Measurements from ENCODE around the gene FRK.
"Not testable (repeated sequence)": the region's sequence is repeated elsewhere in the genome, so short reads cannot be mapped to it uniquely, and the experiment has no call there.

The FRK gene

DNA sequence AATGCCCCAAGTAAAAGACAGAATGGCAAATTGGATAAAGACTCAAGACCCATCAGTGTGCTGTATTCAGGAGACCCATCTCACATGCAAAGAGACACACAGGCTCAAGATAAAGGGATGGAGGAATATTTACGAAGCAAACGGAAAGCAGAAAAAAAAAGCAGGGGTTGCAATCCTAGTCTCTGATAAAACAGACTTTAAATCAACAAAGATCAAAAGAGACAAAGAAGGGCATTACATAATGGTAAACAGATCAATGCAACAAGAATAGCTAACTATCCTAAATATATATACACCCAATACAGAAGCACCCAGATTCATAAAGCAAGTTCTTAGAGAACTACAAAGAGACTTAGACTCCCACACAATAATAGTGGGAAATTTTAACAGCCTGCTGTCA is 123.2 kb downstream of the FRK start:
- DNase-seq, result not testable (repeated sequence)

- no peak for DNase-seq
These were observed 125.3 kb downstream of the FRK start for GRCh38 chr6:115935361-115935760.

GRCh38 chr6:115934829-115935228 is 125.9 kb downstream of the FRK start:
- DNase-seq, result no peak

DNA sequence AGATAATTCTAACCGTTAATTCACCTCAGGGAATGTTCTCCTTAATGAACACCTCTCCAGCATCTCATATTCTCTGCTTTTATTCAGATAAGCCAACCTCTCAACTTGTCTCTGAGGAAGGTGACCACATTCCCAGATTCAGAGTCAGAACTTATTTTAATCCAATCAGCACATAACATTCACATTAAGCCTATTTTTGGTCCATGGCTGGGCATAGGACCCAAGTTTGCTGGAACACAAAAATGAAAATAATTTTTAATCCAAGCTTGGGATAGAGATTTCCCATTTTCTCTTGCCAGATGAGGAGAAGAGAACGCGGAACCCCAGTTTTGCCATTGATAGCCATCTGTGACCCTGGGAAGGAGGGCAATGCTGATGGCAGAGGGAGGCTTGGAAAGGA is 126.5 kb downstream of the FRK start:
- no peak for DNase-seq

GRCh38 chr6:115932481-115932880 is 128.2 kb downstream of the FRK start:
- DNase-seq, result no peak

DNA sequence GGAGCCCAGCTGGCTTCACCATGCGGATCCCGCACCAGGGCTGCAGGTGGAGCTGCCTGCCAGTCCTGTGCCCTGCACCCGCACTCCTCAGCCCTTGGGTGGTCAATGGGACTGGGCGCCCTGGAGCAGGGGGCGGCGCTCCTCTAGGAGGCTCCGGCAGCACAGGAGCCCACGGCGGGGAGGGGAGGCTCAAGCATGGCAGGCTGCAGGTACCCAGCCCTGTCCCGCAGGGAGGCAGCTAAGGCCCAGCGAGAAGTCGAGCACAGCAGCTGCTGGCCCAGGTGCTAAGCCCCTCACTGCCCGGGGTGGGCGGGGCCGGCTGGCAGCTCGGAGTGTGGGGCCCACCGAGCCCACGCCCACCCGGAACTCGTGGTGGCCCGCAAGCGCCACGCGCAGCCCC is 132.7 kb downstream of the FRK start:
- DNase-seq, result not testable (repeated sequence)

GRCh38 chr6:115922971-115923370 is 137.7 kb downstream of the FRK start:
- DNase-seq, result no peak

GRCh38 chr6:115914098-115914497 is 146.6 kb downstream of the FRK start:
- DNase-seq, result no peak

GRCh38 chr6:115909923-115910546 is 150.7 kb downstream of the FRK start:
- no peak for DNase-seq

DNA sequence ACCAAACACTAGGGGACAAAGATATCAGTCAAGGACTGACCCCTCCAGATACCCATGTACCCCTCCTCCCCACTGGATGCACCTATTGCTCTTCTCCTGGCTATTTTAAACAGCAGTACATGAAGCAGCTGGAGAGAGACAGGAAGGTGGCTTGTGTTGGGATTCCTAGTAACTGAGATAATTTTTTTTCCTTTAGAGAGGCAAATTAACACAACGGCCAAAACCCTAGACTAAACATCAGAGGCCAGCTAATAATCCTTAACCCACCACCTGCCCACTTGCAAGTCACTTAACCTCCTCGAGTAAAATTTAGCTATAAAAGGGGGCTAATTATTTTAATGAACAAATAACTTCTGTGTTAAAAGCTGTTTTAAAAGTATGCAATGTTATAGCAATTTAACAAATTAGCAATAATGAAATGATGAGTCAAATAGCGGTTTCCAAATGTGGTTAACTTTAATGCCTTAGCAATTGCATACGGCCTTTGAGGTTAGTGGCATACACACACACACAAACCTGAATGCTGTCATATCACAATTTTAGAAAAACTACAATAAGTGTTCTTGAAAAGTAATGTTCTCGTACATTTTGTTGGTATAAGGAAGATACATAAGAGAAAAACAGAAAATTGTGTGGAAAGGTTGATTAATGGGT is 151.7 kb downstream of the FRK start:
- no peak for DNase-seq

DNA sequence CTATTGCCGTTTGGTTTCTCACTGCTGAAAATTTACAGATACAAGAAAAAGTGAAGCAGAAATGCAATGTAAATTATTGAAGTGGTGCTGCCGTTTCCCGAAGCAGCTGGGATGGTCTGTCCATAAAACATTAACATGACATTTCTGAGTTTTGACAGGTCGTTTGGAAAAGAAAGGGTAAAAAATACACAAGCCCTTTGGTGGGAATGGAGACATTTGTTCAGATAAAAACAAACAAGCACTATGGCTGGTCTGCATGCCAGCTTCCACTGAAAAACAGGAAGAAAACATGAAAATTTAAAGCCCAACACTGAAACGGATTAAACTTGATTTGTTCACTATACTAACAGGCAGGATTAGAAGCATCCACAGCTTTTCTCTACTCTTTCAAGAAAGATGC is 155.2 kb downstream of the FRK start:
- no peak for DNase-seq

DNA sequence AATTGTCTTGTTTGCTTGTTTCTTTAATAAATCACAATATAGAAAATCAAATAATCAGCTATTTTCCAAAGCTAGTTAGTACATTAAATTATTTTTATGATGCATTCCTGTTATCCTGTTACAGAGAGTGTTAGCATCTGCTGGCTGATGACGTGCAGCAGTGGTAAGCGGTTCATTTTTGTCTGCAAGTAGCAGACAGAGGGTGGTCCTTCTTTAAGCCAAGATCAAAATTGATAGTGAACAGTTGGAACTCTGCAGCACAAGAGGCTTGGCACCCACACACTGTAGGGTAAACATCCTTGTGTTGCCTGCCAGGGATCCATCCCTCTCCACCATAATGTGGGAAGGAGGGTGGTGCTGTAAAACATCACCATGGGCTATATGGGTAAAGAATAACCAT is 158.3 kb downstream of the FRK start:
- no peak for DNase-seq

GRCh38 chr6:115901896-115902295 is 158.8 kb downstream of the FRK start:
- DNase-seq, result no peak

- no peak for DNase-seq
These were observed 160.9 kb downstream of the FRK start for GRCh38 chr6:115899730-115900282.

DNA sequence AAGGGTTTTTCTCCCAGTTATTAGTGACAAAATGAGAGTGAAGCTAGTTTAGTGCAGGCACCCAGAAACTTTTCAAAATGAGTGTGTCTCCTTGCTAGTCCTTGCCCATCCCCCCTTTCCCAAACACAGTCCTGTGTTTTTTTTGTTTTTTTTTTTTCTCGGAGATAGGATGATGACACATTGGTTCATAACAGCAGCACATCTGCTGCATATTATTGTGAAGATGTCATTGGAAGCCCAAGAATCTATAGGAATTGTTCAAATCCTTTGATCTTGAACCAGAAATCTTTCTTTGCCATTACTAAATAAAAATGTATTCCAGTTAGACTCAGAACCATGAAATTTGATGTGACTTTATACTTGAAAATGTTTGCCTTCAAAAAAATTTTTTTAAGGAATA is 162.4 kb downstream of the FRK start:
- no peak for DNase-seq

DNA sequence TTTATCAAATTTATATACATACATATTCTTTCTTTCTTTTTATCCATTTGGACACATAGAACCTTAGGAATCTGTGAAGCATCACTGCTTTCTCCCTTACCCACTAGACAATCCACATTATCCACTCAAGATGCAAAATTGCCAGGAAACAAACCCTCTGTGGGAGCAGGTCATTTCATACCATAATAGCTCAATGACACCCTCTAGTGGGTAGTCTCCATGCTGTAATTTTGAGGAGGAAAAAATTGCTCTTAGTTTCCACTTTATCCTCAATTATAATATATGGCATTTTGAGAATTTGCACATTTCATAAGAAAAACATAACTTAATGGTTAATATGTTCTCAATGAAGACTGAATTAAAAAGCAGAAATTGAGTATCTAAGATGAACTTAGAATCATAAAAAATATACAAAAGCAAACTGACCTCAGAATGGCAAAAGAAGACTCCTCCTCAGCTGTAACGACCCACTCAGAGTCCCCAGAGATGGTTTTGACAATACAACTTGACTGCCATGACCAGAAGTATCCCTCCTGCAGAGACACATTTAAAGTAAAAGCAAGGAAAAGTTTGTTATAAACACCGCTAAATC is 164.1 kb downstream of the FRK start:
- no peak for DNase-seq

DNA sequence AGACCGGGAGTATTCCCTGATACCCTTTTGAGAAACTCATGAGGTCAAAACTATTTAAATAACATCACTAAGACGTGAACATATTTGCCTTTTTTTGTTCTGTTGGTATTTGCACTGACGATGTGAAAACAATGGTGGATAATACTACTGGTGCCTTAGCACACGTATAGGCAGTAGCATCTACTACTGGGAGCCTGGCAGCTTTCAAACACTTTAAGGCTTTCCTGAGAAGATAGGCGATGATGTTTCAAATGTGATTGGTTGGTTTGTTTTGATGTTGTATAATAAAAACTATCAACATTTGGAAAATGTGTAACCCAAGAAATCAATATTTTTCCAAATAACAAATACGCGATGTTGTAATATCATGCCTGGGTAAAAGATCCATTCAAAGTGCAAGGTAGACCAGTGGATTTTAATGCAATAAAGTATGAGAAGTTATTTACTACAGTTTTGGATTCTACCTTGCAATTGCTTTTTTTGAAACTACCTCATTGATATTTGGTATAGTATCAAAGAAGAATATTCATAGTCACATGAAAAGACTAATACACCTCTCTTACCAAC is 166.2 kb downstream of the FRK start:
- no peak for DNase-seq

- DNase-seq, result no peak
These were observed 168.9 kb downstream of the FRK start for GRCh38 chr6:115891750-115892149.

DNA sequence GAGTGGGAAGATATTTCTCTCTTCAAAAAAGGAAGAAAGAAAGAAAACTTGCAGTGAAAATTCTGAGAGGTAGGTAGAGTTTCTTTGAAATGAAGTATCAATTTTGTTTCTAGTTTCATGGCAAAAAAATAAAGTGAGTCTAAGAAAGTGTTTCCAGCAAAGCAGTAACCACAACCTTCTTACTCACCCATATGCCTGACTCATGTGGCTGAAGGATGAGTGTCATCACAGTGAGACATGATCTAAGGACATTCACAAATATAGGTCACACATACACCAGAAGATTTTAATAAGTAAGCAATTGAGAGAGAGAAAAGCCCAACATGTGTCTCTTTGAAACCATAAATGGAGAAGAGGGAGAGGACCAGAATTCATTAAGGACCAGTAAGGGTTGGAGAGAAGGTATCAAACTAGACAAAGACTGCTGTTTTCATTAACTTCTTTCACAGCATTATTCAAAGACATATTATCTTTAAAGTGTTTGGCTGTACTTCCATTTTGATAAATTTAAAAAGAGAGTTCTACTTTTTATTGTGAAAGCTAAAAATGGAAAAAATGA is 169.5 kb downstream of the FRK start:
- DNase-seq, result no peak

DNA sequence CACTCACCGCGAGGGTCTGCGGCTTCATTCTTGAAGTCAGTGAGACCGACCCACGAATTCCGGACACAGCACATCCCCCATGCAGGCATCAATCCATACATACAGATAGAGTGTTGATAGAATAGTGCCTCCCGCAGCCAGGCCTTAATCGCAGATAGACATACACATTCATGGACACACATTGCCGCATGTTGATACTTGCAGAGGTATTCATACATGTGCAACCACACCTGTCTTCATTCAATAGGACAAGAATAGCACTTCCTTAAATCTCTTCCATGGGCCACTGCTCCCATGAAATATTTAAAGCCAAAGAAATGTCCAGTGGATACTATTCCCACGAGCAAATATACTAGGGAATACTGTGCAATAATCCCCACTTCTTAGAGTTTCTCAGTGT is 170.5 kb downstream of the FRK start:
- no peak for DNase-seq

DNA sequence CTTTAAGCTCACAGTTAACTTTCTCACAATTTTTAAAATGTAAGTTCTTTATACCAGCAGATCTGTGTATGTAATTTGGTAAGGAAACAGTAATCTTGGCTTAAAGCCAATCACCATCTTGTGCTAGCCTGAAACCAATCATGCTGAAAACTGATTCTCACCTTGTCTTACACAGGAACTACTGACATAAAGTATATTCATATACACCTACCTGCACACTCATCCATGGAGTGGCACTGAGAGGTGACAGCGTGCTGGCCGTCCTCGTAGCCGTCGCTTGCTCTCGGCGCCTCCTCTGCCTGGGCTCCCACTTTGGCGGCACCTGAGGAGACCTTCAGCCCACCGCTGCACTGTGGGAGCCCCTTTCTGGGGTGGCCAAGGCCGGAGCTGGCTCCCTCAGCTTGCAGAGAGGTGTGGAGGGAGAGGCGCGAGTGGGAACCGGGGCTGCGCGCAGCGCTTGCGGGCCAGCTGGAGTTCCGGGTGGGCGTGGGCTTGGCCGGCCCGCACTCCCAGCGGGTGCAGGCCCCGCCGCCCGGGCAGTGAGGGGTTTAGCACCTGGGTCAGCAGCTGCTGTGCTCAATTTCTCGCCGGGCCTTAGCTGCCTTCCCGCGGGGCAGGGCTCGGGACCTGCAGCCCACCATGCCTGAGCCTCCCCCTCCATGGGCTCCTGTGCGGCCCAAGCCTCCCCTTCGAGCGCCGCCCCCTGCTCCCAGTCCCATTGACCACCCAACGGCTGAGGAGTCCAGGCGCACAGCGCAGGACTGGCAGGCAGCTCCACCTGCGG is 171.8 kb downstream of the FRK start:
- DNase-seq, result not testable (repeated sequence)

DNA sequence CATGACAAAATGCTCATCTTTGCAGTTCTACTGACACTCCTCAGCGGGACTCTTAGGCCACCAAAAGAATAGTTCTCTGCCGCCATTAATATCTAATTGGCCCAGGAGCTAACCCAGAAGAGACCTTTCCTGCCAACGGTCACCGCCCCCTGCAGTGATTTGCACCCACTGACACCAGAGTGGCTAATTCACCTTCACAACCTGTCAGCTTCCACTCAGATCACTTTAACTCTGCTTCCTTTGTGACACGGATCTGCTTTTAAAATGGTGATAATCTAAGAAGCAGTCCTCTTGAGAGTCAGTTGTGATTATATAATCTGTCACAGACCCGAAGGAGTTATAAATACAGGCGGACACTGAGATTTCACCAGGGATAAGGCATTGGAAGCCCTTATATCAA is 172.8 kb downstream of the FRK start:
- DNase-seq, result no peak
